HL-60/S4 treated with phorbol 12-myristate 13-acetate at 8.2 ng/mL for 4 days and 3 days (cell line): Measurements from ENCODE around the gene ABCA8.
"Not testable (repeated sequence)": the region's sequence is repeated elsewhere in the genome, so short reads cannot be mapped to it uniquely, and the experiment has no call there.

ENCODE experiments used
- in situ Hi-C: fragments of 300-500 bp; cut with MboI; formaldehyde crosslinking; loops from 2 replicates; pipeline ENCODE4 v1.15.0; 2022; ENCODE audit warnings: low sequenced_read_pairs

The ABCA8 gene

GRCh38 chr17:68955181-68955841 lies at the start of gene ABCA8:
Gene ABCA8 (minus strand): TSS chr17:68955392. CDS start chr17:68942034, 13,358 bp downstream.
- in situ Hi-C loops = loop anchor here (25.0 kb wide), 1 partner anchor 168 kb away; no protein-coding TSS in a partner anchor

- in situ Hi-C loops = not testable (repeated sequence)
Measured at GRCh38 chr17:69004759-69005158, 49.6 kb upstream of the ABCA8 start.

- in situ Hi-C loops = not testable (repeated sequence)
Measured at GRCh38 chr17:68999743-69000142, 44.6 kb upstream of the ABCA8 start.

- in situ Hi-C loops = no loop called here
Measured at GRCh38 chr17:68993112-68993511, 37.9 kb upstream of the ABCA8 start.

- in situ Hi-C loops = no loop called here
Measured at GRCh38 chr17:68987966-68988365, 32.8 kb upstream of the ABCA8 start.

- in situ Hi-C loops = no loop called here
Measured at GRCh38 chr17:68981288-68981687, 26.1 kb upstream of the ABCA8 start.

GRCh38 chr17:68973098-68973846 lies 18.1 kb upstream of the ABCA8 start:
- in situ Hi-C loops = loop anchor here (25.0 kb wide), 1 partner anchor 186 kb away; no protein-coding TSS in a partner anchor

- in situ Hi-C loops = loop anchor here (25.0 kb wide), 1 partner anchor 185 kb away; no protein-coding TSS in a partner anchor
Measured at GRCh38 chr17:68972119-68972704, 17.0 kb upstream of the ABCA8 start.

GRCh38 chr17:68969101-68969500 lies 13.9 kb upstream of the ABCA8 start:
- in situ Hi-C loops = loop anchor here (25.0 kb wide), 1 partner anchor 182 kb away; no protein-coding TSS in a partner anchor

GRCh38 chr17:68963958-68964357 lies 8.8 kb upstream of the ABCA8 start:
- in situ Hi-C loops = loop anchor here (25.0 kb wide), 1 partner anchor 177 kb away; no protein-coding TSS in a partner anchor

GRCh38 chr17:68961214-68961882 lies 6.2 kb upstream of the ABCA8 start:
- in situ Hi-C loops = loop anchor here (25.0 kb wide), 1 partner anchor 174 kb away; no protein-coding TSS in a partner anchor

- in situ Hi-C loops = loop anchor here (25.0 kb wide), 1 partner anchor 172 kb away; no protein-coding TSS in a partner anchor
Measured at GRCh38 chr17:68959117-68959516, 3.9 kb upstream of the ABCA8 start.

- in situ Hi-C loops = loop anchor here (25.0 kb wide), 1 partner anchor 171 kb away; no protein-coding TSS in a partner anchor
Measured at GRCh38 chr17:68957944-68958343, 2.8 kb upstream of the ABCA8 start.

GRCh38 chr17:68954146-68954896 lies 871 bp downstream of the ABCA8 start:
- in situ Hi-C loops = loop anchor here (25.0 kb wide), 1 partner anchor 167 kb away; no protein-coding TSS in a partner anchor

GRCh38 chr17:68953340-68953997 lies 1.7 kb downstream of the ABCA8 start:
- in situ Hi-C loops = loop anchor here (25.0 kb wide), 1 partner anchor 166 kb away; no protein-coding TSS in a partner anchor

GRCh38 chr17:68950725-68951124 lies 4.5 kb downstream of the ABCA8 start:
- in situ Hi-C loops = loop anchor here (25.0 kb wide), 1 partner anchor 163 kb away; no protein-coding TSS in a partner anchor

GRCh38 chr17:68947868-68948267 lies 7.3 kb downstream of the ABCA8 start:
- in situ Hi-C loops = not testable (repeated sequence)

GRCh38 chr17:68944435-68945035 lies 10.7 kb downstream of the ABCA8 start:
- in situ Hi-C loops = no loop called here

- in situ Hi-C loops = not testable (repeated sequence)
Measured at GRCh38 chr17:68943812-68944182, 11.4 kb downstream of the ABCA8 start.
